CD4-positive, alpha-beta T cell treated with Interleukin-17A for 4 hours (primary cell): Measurements from ENCODE around the gene DR1.

Experiments used
- DNase-seq: peaks from one replicate; pipeline ENCODE4 v3.0.0-alpha.2; 2020; ENCODE audit warnings: mixed read lengths

The DR1 gene

GRCh38 chr1:93395195-93395594 lies 49.5 kb downstream of the DR1 start:
- DNase-seq, result no peak

- no peak for DNase-seq
Observed at GRCh38 chr1:93399781-93400180, 54.1 kb downstream of the DR1 start.

GRCh38 chr1:93408203-93408602 lies 62.5 kb downstream of the DR1 start:
- DNase-seq, result no peak

- DNase-seq, result no peak
Observed at GRCh38 chr1:93411000-93411399, 65.3 kb downstream of the DR1 start.

GRCh38 chr1:93414749-93415148 lies 69.0 kb downstream of the DR1 start:
- no peak for DNase-seq

GRCh38 chr1:93415296-93415695 lies 69.6 kb downstream of the DR1 start:
- no peak for DNase-seq

- DNase-seq, result no peak
Observed at GRCh38 chr1:93416183-93416582, 70.5 kb downstream of the DR1 start.
